DOHH2 (cell line): ENCODE results near the gene ANKDD1B.

Experiments
- EZH2phosphoT487 ChIP-seq: fragments of 200-600 bp; sonication (generic); IDR thresholded peaks from 2 replicates; pipeline ENCODE4 v1.6.1; 2017; ENCODE audit warnings: borderline replicate concordance, mild to moderate bottlenecking, antibody characterized with exemption, low read length, moderate library complexity, mixed read lengths
- TF ChIP-seq, protein P1 (sequence below): fragments of 200-600 bp; sonication (generic); IDR thresholded peaks from one replicate; pipeline ENCODE4 v1.5.1; 2014; ENCODE audit warnings: antibody characterized with exemption, mild to moderate bottlenecking, low read depth, low read length; ENCODE audit not compliant: poor library complexity, severe bottlenecking

DNA sequence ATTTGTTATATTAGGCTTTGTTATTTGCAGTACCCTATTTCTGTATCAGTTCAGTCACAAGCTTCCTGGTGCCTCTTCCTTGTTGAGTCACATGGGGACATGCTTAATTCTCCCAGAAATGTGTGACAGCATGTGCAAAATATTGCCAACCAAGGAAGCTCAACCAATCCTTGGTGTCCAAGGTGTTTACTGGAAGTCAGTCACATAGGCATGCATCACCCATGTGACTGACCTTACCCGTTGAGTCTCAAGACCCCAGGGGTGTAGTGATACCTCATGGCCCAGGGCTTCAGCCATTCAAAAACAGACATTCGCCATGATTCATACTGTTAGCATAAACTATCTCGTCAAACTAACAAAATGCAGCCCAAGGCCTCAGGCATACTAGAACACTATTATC lies 9.3 kb upstream of the ANKDD1B start:
- TF ChIP-seq, protein P1, sequence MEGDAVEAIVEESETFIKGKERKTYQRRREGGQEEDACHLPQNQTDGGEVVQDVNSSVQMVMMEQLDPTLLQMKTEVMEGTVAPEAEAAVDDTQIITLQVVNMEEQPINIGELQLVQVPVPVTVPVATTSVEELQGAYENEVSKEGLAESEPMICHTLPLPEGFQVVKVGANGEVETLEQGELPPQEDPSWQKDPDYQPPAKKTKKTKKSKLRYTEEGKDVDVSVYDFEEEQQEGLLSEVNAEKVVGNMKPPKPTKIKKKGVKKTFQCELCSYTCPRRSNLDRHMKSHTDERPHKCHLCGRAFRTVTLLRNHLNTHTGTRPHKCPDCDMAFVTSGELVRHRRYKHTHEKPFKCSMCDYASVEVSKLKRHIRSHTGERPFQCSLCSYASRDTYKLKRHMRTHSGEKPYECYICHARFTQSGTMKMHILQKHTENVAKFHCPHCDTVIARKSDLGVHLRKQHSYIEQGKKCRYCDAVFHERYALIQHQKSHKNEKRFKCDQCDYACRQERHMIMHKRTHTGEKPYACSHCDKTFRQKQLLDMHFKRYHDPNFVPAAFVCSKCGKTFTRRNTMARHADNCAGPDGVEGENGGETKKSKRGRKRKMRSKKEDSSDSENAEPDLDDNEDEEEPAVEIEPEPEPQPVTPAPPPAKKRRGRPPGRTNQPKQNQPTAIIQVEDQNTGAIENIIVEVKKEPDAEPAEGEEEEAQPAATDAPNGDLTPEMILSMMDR: no peak
- TF ChIP-seq EZH2phosphoT487: no peak
